ENCODE data around the gene ACTL6B.
A peak's percentile ranks its signal among the peaks of the same experiment; 100 is the strongest.

- TF ChIP-seq POU5F1 (IDR thresholded peaks at IDR 0.05; ENCODE audit: low read depth, low read length) (no peak), POLR2A (IDR thresholded peaks at IDR 0.05; ENCODE audit: control extremely low read depth in 1 of 2, low read depth in 2 of 2, low read length in 2 of 2) (peak in 1 of 2 experiments; percentile 93; a peak in 2 of 3 replicates), SRF (IDR thresholded peaks at IDR 0.05; ENCODE audit: low read depth, low read length) (no peak), HDAC6 (IDR thresholded peaks at IDR 0.05; ENCODE audit: low read depth, low read length) (no peak), CREB1 (IDR thresholded peaks at IDR 0.05) (peak; percentile 72), BCL11A (IDR thresholded peaks at IDR 0.05; ENCODE audit: low read depth in 2 of 2, low read length in 2 of 2) (no peak), CHD2 (IDR thresholded peaks at IDR 0.05; ENCODE audit: low read length) (peak; percentile 53; the same call in 1 of the 2 replicates), RBBP5 (IDR thresholded peaks at IDR 0.05; ENCODE audit: borderline replicate concordance, low read depth, low read length) (no peak), MAFK (IDR thresholded peaks at IDR 0.05; ENCODE audit: low read depth, low read length) (no peak), BRCA1 (IDR thresholded peaks at IDR 0.05; ENCODE audit: low read depth, low read length) (no peak), SIX5 (IDR thresholded peaks at IDR 0.05; ENCODE audit: low read depth, low read length) (no peak), KDM1A (IDR thresholded peaks at IDR 0.05; ENCODE audit: borderline replicate concordance, low read length) (no peak), CTCF (IDR thresholded peaks at IDR 0.05; ENCODE audit: control extremely low read depth in 1 of 3, insufficient read depth in 1 of 3, low read depth in 1 of 3, low read length in 3 of 3) (no peak), JUN (IDR thresholded peaks at IDR 0.05; ENCODE audit: low read depth, low read length) (no peak)
Measured at GRCh38 chr7:100611983-100612729, 44.1 kb downstream of the ACTL6B start, which contains the start of gene MOSPD3.

All from H1 (cell line).